EL (cell line): Measurements from ENCODE around the gene ADPGK.
"Not testable (repeated sequence)": the region's sequence is repeated elsewhere in the genome, so short reads cannot be mapped to it uniquely, and the experiment has no call there.

Experiments
- DNase-seq: peaks from one replicate; pipeline ENCODE4 v3.0.0-alpha.2; 2016

Gene ADPGK

DNA sequence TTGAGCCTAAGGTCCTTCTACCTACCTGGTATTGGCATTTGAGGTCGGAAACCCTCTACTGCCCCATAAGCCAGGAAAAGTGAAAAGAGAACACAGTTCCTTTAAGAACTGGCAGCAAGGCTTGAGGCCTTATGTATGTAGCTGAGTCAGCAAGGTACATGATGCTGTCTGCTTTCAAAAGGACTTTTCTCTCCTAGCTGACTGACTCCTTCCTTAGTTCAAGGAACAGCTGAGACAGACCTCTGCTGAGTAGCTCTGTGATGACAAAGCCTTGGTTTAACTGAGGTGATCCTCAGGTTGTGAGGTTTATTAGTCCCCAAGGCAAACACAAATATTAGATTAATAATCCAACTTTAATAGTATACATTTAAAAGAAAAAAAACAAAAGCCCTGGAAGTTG lies 45.8 kb downstream of the ADPGK start:
- no peak for DNase-seq

DNA sequence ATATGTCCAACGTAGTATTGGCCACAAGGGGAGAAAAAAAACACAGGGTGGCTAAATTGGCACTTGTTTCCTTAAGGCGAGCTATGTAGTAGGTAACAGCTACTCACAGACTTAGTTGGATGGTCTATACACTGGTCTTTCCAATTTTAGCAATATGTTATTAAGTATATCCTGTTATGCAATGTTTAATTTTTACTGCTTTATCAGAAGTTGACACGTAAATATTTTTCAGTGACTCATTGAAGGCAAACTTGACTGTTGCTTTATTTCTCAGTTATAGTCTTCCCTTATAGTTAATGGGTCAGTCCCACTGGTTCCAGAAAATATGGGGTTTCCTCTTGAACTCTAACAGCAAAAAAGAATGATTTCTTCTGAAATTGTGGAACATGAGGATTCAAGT lies 46.5 kb downstream of the ADPGK start:
- DNase-seq = peak; percentile 7

DNA sequence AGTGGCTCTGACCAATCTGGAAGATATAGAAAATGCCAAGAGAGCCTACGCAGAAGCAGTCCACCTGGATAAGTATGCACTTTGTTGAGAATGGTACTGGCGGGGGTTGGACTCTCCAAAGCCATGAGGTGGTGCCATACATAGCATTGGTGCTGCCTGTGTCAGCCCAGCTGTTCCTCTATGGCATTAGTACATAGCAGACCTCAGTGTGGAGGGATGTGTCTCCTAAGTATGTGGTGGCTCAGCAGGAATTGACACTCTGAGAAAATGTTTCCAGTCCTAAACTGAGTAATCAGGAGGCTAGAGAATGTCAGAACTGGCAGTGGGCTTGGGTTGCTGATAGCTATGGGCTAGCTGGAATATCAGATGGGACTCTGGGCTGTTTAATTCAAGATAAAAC lies 48.4 kb downstream of the ADPGK start:
- no peak for DNase-seq

DNA sequence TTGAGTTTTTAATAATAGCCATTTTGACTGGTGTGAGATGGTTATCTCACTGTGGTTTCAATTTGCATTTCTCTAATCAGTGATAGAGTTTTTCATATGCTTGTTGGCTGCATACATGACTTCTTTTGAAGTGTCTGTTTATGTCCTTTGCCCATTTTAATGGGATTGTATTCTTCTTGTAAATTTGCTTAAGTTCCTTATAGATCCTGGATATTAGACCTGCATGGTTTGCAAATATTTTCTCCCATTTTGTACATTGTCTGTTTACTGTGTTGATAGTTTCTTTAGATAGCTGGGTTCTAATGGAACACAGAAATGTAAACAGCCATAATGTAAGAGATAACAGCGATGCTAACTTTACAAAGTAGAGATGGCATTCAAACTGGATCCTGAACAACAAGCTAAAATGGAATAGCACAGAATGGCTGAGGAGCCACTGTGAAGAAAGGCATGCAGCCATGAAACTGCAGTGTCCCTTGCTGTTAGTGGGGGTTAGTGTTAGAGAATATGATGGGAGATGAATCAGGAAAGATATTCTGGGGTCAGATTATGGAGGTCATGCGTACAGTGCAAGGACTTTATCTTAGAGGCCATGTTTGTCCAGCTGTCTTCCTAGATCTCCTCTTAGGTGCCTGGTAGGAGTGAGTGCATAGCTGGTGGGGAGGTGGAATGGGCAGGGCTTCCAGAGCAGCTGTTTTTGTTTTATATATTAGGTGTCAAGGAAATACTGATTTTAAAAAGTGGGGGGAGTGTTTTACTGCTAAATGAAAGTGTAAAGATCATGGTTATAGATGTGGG lies 49.4 kb downstream of the ADPGK start:
- no peak for DNase-seq

DNA sequence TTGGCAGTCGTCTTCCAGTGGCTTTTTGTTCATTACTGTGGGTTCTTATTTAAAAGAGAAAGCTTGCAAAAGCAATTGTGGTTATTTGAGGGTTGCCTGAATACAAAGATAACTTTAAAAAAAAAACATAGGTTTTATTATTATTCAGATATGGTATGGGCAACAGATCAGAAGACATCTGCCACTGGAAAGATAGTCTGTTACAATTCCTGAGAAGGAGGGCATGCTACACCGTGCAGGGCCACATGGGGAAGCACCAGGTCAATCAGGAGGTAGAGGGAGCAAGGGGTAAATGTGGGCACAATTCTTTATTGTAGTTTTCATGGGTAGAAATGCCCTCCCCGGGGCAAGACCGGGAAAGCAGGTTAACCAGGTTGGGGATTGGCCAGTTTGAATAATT lies 51.0 kb downstream of the ADPGK start:
- DNase-seq = no peak

GRCh38 chr15:72732086-72732485 lies 51.5 kb downstream of the ADPGK start:
- DNase-seq = no peak

DNA sequence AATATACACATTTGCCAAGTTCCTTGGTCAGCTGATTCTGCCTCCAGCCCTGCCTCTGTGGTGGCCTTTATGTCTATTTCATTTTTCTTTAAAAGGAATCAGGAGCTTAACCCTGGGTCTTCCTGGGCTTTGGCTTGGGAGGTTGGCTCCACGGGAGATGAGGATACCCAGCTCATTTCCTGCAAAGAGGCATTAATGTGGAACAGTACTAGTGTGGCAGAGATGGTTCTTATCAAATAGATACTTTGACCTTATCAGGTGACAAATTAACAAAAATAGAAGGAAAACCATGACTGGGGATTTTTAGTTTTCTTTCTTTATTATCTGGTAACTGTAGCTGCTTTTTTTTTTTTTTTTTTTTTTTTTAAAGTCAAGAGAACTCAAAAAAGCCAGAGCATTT lies 54.7 kb downstream of the ADPGK start:
- DNase-seq = no peak

- peak; percentile 15 for DNase-seq
Observed at GRCh38 chr15:72728249-72728648, 55.3 kb downstream of the ADPGK start.

GRCh38 chr15:72727154-72727553 lies 56.4 kb downstream of the ADPGK start:
- DNase-seq = no peak

GRCh38 chr15:72725851-72726250 lies 57.7 kb downstream of the ADPGK start:
- DNase-seq = not testable (repeated sequence)

- no peak for DNase-seq
Observed at GRCh38 chr15:72725446-72725845, 58.1 kb downstream of the ADPGK start.

GRCh38 chr15:72724028-72724427 lies 59.5 kb downstream of the ADPGK start:
- no peak for DNase-seq

DNA sequence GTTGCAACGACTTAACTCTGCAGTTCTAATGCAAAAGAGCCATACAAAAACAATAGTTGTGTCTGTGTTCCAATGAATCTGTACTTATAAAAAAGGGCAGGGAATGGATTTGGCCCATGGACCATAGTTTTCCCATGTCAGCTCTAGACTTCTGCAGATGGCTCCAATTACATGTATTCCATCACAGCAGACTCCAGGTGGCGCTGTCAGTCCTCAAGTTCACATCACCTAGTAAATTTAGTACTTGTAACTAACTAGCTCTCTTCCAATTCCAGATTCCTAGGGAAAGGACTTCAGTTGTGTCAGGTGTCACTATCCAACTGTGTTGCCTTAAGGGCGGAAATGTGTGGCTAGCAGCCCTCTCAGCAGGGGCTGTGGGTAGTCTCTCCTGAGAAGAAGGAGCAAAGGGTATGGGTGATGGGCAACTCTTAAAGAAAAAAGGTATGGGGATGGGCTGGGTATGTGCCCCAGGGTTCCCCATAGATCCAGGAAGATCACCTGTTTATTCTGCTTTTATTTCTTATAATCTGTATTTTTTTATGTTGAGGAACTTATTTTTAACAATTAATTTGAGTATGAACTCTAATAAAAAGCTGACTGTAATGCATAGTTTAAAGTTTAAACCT lies 61.4 kb downstream of the ADPGK start:
- DNase-seq = peak; percentile 65

GRCh38 chr15:72708551-72709303 lies 74.8 kb downstream of the ADPGK start:
- DNase-seq = not testable (repeated sequence)

DNA sequence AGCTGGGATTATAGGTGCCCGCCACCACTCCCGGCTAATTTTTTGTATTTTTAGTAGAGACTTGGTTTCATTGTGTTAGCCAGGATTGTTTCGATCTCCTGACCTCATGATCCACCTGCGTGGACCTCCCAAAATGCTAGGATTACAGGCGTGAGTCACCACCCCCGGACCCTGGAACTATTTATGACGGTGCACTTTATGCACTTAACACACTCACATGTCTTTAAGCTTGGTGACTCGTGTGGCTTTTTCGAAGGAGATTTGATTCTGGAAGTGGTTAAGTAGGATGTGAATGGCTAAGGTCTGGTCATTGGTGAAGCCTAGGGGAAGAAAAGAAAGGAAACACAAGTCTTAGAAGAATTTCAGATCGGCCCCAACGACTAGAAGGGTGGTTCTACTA lies 77.3 kb downstream of the ADPGK start:
- DNase-seq = peak; percentile 50
